K562 (cell line): Measurements from ENCODE around the gene USP48. TPM values are rescaled to one million over a fixed set of nuclear protein-coding genes. Genes with fewer than 3 reads are reported as not detected.

ENCODE experiments used
- ASH1L ChIP-seq: fragments of 450-650 bp; IDR thresholded peaks from 2 replicates; pipeline ENCODE4 v1.6.1; 2018; ENCODE audit warnings: borderline replicate concordance, mild to moderate bottlenecking, low read depth; ENCODE audit not compliant: partially characterized antibody
- BCLAF1 ChIP-seq, 2 experiments: fragments of 450-650 bp in 1 of 2; IDR thresholded peaks; 2 replicates each; pipeline ENCODE4 v1.6.1; 2011 to 2017; ENCODE audit warnings: low read depth in 2 of 2, antibody characterized with exemption in 1 of 2, borderline replicate concordance in 1 of 2, low read length in 1 of 2, mild to moderate bottlenecking in 1 of 2, mixed read lengths in 1 of 2; ENCODE audit not compliant: control insufficient read depth in 1 of 2
- BRD9 ChIP-seq: fragments of 450-650 bp; IDR thresholded peaks from 2 replicates; pipeline ENCODE4 v1.6.1; 2018; ENCODE audit warnings: low read depth; ENCODE audit not compliant: partially characterized antibody
- CHCHD3 ChIP-seq: fragments of 250-450 bp; sonication (Bioruptor Pico); IDR thresholded peaks from 2 replicates; pipeline ENCODE4 v2.1.2; 2022; ENCODE audit warnings: mild to moderate bottlenecking
- CHD4 ChIP-seq: fragments of 200-600 bp; sonication (generic); IDR thresholded peaks from 3 replicates; pipeline ENCODE4 v1.6.1; 2012; ENCODE audit warnings: low read depth, mild to moderate bottlenecking, mixed read lengths, low read length, inconsistent platforms; ENCODE audit not compliant: insufficient read depth, insufficient replicate concordance, poor library complexity, severe bottlenecking
- FOXK1 ChIP-seq: sonication (generic); formaldehyde crosslinking; IDR thresholded peaks from 2 replicates; pipeline ENCODE4 v1.8.0; 2022; ENCODE audit warnings: missing genetic modification reagents, mild to moderate bottlenecking, borderline replicate concordance
- FOXK2 ChIP-seq, 2 experiments: fragments of 450-650 bp; IDR thresholded peaks in 1 of 2; conservative IDR thresholded peaks in 1 of 2; 2 replicates each; pipeline ENCODE4 v1.6.1; 2016; ENCODE audit warnings: low read depth in 2 of 2, mild to moderate bottlenecking in 1 of 2
- KHSRP ChIP-seq: fragments of 450-650 bp; IDR thresholded peaks from 2 replicates; pipeline ENCODE4 v1.6.1; 2017
- LARP7 ChIP-seq: fragments of 450-650 bp; IDR thresholded peaks from 2 replicates; pipeline ENCODE4 v1.6.1; 2016
- MYNN ChIP-seq, 2 experiments: sonication (generic); formaldehyde crosslinking in 1 of 2; IDR thresholded peaks; 2 replicates each; pipeline versions ENCODE4 v1.5.0 to v1.6.1; 2016 to 2020; ENCODE audit warnings: antibody characterized with exemption in 1 of 2, missing genetic modification reagents in 1 of 2
- NR4A1 ChIP-seq, 2 experiments: fragments of 250-450 bp in 1 of 2; fragments of 450-650 bp in 1 of 2; sonication (Bioruptor Pico) in 1 of 2; IDR thresholded peaks; 2 replicates each; pipeline versions ENCODE4 v1.4.0 to v1.6.1; 2016 to 2020; ENCODE audit warnings: mild to moderate bottlenecking in 2 of 2, missing compliant biosample characterization in 1 of 2, missing genetic modification characterization in 1 of 2, moderate library complexity in 1 of 2
- TRIM24 ChIP-seq, 2 experiments: fragments of 450-650 bp; IDR thresholded peaks; 2 replicates each; pipeline ENCODE4 v1.6.1; 2016
- ZBTB7A ChIP-seq: IDR thresholded peaks from 2 replicates; pipeline ENCODE4 v1.6.1; 2011; ENCODE audit warnings: low read depth, mild to moderate bottlenecking, low read length, moderate library complexity, borderline replicate concordance; ENCODE audit not compliant: control insufficient read depth
- ZNF212 ChIP-seq: fragments of 450-650 bp; formaldehyde crosslinking; IDR thresholded peaks from 2 replicates; pipeline ENCODE4 v1.4.0; 2020; ENCODE audit warnings: mild to moderate bottlenecking
- ZNF282 ChIP-seq: sonication (generic); formaldehyde crosslinking; IDR thresholded peaks from 2 replicates; pipeline ENCODE4 v1.8.1; 2023; ENCODE audit warnings: missing genetic modification reagents
- polyA plus RNA-seq, 8 experiments: library from polyadenylated mRNA; depleted of rRNA in 4 of 8; stranded (reverse) in 5 of 8; unstranded in 3 of 8; fragments of >200 nt; fragmentation: Nextera tagmentation in 2 of 8; fragmentation: Illumina TruSeq in 1 of 8; extraction: Ambion mirVana in 2 of 8; extraction: Trizol in 1 of 8; gene quantifications; 2 replicates each; pipeline versions ENCODE4 v1.2.1 to v1.2.3, GENCODE V29; 2011 to 2014; ENCODE audit warnings: inconsistent platforms in 1 of 8, missing spikeins in 1 of 8
- total RNA-seq, 7 experiments: library from RNA; depleted of rRNA in 6 of 7; stranded (reverse); fragments of >200 nt in 6 of 7; fragmentation: Illumina TruSeq in 2 of 7; extraction: Trizol in 2 of 7; gene quantifications; 2 replicates each; pipeline versions ENCODE4 v1.2.1 to v1.2.3, GENCODE V29; 2011 to 2021; ENCODE audit warnings: low replicate concordance in 1 of 7
- TF ChIP-seq, protein P1 (sequence below): sonication (generic); formaldehyde crosslinking; IDR thresholded peaks from 2 replicates; pipeline ENCODE4 v1.8.0; 2022; ENCODE audit warnings: mild to moderate bottlenecking, missing genetic modification reagents, borderline replicate concordance
- TF ChIP-seq, protein P2 (sequence below): sonication (generic); formaldehyde crosslinking; IDR thresholded peaks from 2 replicates; pipeline ENCODE4 v1.8.1; 2022; ENCODE audit warnings: missing genetic modification reagents
- TF ChIP-seq, protein P3 (sequence below): IDR thresholded peaks from 2 replicates; pipeline ENCODE4 v1.6.1; 2011; ENCODE audit not compliant: insufficient read length; ENCODE audit errors: extremely low read depth

The USP48 gene
- total and polyA plus RNA-seq, 9 of the 15 experiments (the other 6 are each of a cell fraction or from before 2014, with no cell fraction given) = 23.3 to 123 (median 106) TPM

- TF ChIP-seq, protein P1, sequence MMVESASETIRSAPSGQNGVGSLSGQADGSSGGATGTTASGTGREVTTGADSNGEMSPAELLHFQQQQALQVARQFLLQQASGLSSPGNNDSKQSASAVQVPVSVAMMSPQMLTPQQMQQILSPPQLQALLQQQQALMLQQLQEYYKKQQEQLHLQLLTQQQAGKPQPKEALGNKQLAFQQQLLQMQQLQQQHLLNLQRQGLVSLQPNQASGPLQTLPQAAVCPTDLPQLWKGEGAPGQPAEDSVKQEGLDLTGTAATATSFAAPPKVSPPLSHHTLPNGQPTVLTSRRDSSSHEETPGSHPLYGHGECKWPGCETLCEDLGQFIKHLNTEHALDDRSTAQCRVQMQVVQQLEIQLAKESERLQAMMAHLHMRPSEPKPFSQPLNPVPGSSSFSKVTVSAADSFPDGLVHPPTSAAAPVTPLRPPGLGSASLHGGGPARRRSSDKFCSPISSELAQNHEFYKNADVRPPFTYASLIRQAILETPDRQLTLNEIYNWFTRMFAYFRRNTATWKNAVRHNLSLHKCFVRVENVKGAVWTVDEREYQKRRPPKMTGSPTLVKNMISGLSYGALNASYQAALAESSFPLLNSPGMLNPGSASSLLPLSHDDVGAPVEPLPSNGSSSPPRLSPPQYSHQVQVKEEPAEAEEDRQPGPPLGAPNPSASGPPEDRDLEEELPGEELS = 0 out of 2 replicates have a peak, but pooled peaks have one; percentile 34
- TF ChIP-seq LARP7 (peak; percentile 76; the same call in 1 of the 2 replicates), CHD4 (peak; percentile 86), TRIM24 (IDR thresholded peaks at IDR 0.05) (no peak; a peak in 1 of 4 replicates), KHSRP (no peak), ZNF212 (no peak), NR4A1 (CRISPR knock-in tag; IDR thresholded peaks at IDR 0.05) (no peak), NR4A1 (tag; IDR thresholded peaks at IDR 0.05) (no peak), BCLAF1 (IDR thresholded peaks at IDR 0.05; ENCODE audit: borderline replicate concordance in 1 of 2, control insufficient read depth in 1 of 2, low read depth in 2 of 2, low read length in 1 of 2) (no peak), FOXK1 (peak; percentile 38; the same call in 1 of the 2 replicates), CHCHD3 (CRISPR knock-in tag) (no peak), BRD9 (peak; percentile 75), ZBTB7A (no peak; the same call in 1 of the 2 replicates), MYNN (IDR thresholded peaks at IDR 0.05) (0 out of 2 replicates have a peak, but pooled peaks have one; percentile 59), MYNN (CRISPR knock-in tag; IDR thresholded peaks at IDR 0.05) (no peak), FOXK2 (conservative IDR thresholded peaks at IDR 0.05 in 1 of 2, IDR thresholded peaks at IDR 0.05 in 1 of 2; ENCODE audit: low read depth in 2 of 2) (peak in 1 of 2 experiments; percentile 7; a peak in 1 of 4 replicates), ASH1L (no peak), ZNF282 (CRISPR knock-in tag) (no peak)
- TF ChIP-seq, protein P2, sequence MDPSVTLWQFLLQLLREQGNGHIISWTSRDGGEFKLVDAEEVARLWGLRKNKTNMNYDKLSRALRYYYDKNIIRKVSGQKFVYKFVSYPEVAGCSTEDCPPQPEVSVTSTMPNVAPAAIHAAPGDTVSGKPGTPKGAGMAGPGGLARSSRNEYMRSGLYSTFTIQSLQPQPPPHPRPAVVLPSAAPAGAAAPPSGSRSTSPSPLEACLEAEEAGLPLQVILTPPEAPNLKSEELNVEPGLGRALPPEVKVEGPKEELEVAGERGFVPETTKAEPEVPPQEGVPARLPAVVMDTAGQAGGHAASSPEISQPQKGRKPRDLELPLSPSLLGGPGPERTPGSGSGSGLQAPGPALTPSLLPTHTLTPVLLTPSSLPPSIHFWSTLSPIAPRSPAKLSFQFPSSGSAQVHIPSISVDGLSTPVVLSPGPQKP = no peak
- TF ChIP-seq, protein P3, sequence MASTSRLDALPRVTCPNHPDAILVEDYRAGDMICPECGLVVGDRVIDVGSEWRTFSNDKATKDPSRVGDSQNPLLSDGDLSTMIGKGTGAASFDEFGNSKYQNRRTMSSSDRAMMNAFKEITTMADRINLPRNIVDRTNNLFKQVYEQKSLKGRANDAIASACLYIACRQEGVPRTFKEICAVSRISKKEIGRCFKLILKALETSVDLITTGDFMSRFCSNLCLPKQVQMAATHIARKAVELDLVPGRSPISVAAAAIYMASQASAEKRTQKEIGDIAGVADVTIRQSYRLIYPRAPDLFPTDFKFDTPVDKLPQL = peak; percentile 13
Measured at GRCh38 chr1:21783679-21784603, 992 bp upstream of the USP48 start (continued).
